MM.1S (cell line): ENCODE data around the gene CHMP6.

Source experiments
- DNase-seq: peaks from one replicate; pipeline ENCODE4 v3.0.0-alpha.2; 2015
- H2AFZ ChIP-seq: fragments of 300-600 bp; sonication (generic); 2 replicates; pipeline ENCODE4 v1.6.0; 2016; ENCODE audit warnings: antibody characterized with exemption, low read length
- H3F3A ChIP-seq: fragments of 300-600 bp; sonication (generic); 2 replicates; pipeline ENCODE4 v1.6.1; 2016; ENCODE audit warnings: mild to moderate bottlenecking, antibody characterized with exemption, low read length, moderate library complexity, mixed read lengths; ENCODE audit not compliant: insufficient read depth
- H3K27ac ChIP-seq: fragments of 300-600 bp; sonication (generic); 2 replicates; pipeline ENCODE4 v1.5.1; 2016; ENCODE audit warnings: mild to moderate bottlenecking, low read length
- H3K27me3 ChIP-seq: fragments of 300-600 bp; sonication (generic); replicated peaks from 2 replicates; pipeline ENCODE4 v1.6.0; 2016; ENCODE audit warnings: low read length; ENCODE audit not compliant: insufficient read depth
- H3K36me3 ChIP-seq: fragments of 300-600 bp; sonication (generic); replicated peaks from 2 replicates; pipeline ENCODE4 v1.6.1; 2016; ENCODE audit warnings: mild to moderate bottlenecking, low read length, mixed read lengths; ENCODE audit not compliant: insufficient read depth
- H3K4me1 ChIP-seq: fragments of 300-600 bp; sonication (generic); 2 replicates; pipeline ENCODE4 v1.6.1; 2016; ENCODE audit warnings: low read length, mixed read lengths
- H3K4me2 ChIP-seq: fragments of 300-600 bp; sonication (generic); 2 replicates; pipeline ENCODE4 v1.6.0; 2016; ENCODE audit warnings: low read depth, low read length
- H3K4me3 ChIP-seq: fragments of 300-600 bp; sonication (generic); 2 replicates; pipeline ENCODE4 v1.5.1; 2016; ENCODE audit warnings: low read length, mixed read lengths
- H3K79me2 ChIP-seq: fragments of 300-600 bp; sonication (generic); 2 replicates; pipeline ENCODE4 v1.6.1; 2016; ENCODE audit warnings: mixed run types, low read length, mixed read lengths
- H3K9ac ChIP-seq: fragments of 300-600 bp; sonication (generic); 2 replicates; pipeline ENCODE4 v1.6.1; 2016; ENCODE audit warnings: low read length, mixed read lengths
- H3K9me2 ChIP-seq: fragments of 300-600 bp; sonication (generic); replicated peaks from 2 replicates; pipeline ENCODE4 v1.6.1; 2016; ENCODE audit warnings: mild to moderate bottlenecking, low read length, mixed read lengths; ENCODE audit not compliant: insufficient read depth
- H3K9me3 ChIP-seq: fragments of 300-600 bp; sonication (generic); replicated peaks from 2 replicates; pipeline ENCODE4 v1.6.1; 2016; ENCODE audit warnings: mild to moderate bottlenecking, low read length, mixed read lengths; ENCODE audit not compliant: insufficient read depth
- H4K20me1 ChIP-seq: fragments of 300-600 bp; sonication (generic); 2 replicates; pipeline ENCODE4 v1.6.1; 2016; ENCODE audit warnings: mild to moderate bottlenecking, low read length, moderate library complexity, mixed read lengths; ENCODE audit not compliant: insufficient read depth
- CTCF ChIP-seq: fragments of 300-600 bp; sonication (generic); IDR thresholded peaks from 2 replicates; pipeline ENCODE4 v1.5.1; 2016; ENCODE audit warnings: antibody characterized with exemption, low read length, mixed read lengths
- EZH2 ChIP-seq: fragments of 300-600 bp; sonication (generic); optimal IDR thresholded peaks from 2 replicates; pipeline ENCODE3; 2017; ENCODE audit warnings: low read depth, mild to moderate bottlenecking, antibody characterized with exemption, low read length, mixed read lengths
- EZH2phosphoT487 ChIP-seq: fragments of 300-600 bp; sonication (generic); IDR thresholded peaks from 2 replicates; pipeline ENCODE4 v1.6.1; 2018; ENCODE audit warnings: antibody characterized with exemption, low read length

The CHMP6 gene

GRCh38 chr17:81036197-81036941, 44.7 kb downstream of the CHMP6 start:
- TF ChIP-seq CTCF (no peak), EZH2 (no peak), EZH2phosphoT487 (no peak)
- Histone ChIP-seq H3K4me1 (no peaks in the 10 kb centered on the region), H3F3A (no peaks in the 10 kb centered on the region), H3K27ac (no peak overlapping the region), H3K36me3 (no peaks in the 10 kb centered on the region), H3K27me3 (peaks cover 87% of the 10 kb centered on the region), H3K4me2 (no peak overlapping the region), H3K4me3 (no peak overlapping the region), H3K79me2 (no peaks in the 10 kb centered on the region), H2AFZ (no peak overlapping the region), H4K20me1 (no peaks in the 10 kb centered on the region), H3K9ac (no peak overlapping the region), H3K9me3 (no peaks in the 10 kb centered on the region), H3K9me2 (no peaks in the 10 kb centered on the region)
- no peak for DNase-seq

- Histone ChIP-seq H3K36me3 (no peaks in the 10 kb centered on the region), H3K9ac (no peak overlapping the region), H3K9me3 (no peaks in the 10 kb centered on the region), H3K4me2 (no peak overlapping the region), H3F3A (no peaks in the 10 kb centered on the region), H2AFZ (no peak overlapping the region), H3K9me2 (no peaks in the 10 kb centered on the region), H3K4me1 (no peaks in the 10 kb centered on the region), H4K20me1 (no peaks in the 10 kb centered on the region), H3K27me3 (peaks cover 87% of the 10 kb centered on the region), H3K27ac (no peak overlapping the region), H3K79me2 (no peaks in the 10 kb centered on the region), H3K4me3 (no peak overlapping the region)
- DNase-seq, result no peak
- TF ChIP-seq EZH2phosphoT487, result no peak
- TF ChIP-seq EZH2, result no peak
- no peak for TF ChIP-seq CTCF
These were observed 45.6 kb downstream of the CHMP6 start for GRCh38 chr17:81037026-81037797.

DNA sequence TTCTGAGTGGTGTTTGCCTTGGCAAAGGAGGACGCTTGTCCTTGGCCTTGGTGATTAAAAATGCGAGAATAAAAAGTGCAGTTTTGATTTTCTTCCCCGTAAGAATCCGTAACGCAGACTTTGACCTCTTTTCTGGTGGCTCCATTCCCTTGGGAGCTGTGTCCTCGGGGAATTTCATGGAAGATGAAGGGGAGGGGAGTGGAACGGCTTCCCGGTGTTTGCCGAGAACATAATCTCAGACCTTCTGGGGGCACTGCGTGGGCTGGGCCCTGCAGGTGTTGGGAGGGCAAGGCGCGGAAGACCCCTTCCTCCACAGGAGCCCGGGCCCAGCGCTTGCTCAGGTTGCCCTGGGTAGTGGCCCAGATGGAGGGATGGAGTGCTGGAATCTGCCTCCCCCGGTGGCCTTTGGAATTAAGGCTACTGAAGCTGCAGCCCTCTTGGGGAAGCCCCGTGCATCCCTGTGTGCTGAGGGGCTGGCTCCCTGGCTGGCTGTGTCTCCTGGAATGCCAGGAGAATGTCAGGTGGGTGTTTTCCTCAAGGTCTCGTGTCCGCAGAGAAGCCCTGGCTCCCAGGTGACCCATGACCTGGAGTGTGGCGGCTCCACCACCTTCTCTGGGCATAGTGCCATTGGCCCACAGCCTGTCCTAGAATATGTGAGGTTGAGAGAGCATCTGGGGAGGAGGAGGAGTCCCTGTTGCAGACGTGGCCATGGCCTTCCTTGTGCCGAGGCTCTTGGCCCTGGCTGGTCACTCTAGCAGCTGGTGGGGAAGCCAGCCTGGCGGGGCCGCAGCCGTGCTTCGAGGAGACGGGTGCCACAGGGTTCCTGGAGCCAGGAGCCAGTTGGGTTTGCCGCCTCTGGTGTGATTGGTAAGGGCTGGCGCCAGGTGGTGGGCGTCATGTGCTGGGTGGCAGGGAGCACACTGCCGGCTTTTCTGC, 46.4 kb downstream of the CHMP6 start:
- TF ChIP-seq EZH2 (peak; percentile 33), EZH2phosphoT487 (no peak)
- Histone ChIP-seq H3K9ac (no peak overlapping the region), H3F3A (no peaks in the 10 kb centered on the region), H3K27me3 (peaks cover 86% of the 10 kb centered on the region), H3K27ac (no peak overlapping the region), H3K79me2 (no peaks in the 10 kb centered on the region), H3K36me3 (no peaks in the 10 kb centered on the region), H3K9me3 (no peaks in the 10 kb centered on the region), H3K4me3 (no peak overlapping the region), H4K20me1 (no peaks in the 10 kb centered on the region), H2AFZ (no peak overlapping the region), H3K4me2 (no peak overlapping the region), H3K9me2 (no peaks in the 10 kb centered on the region), H3K4me1 (no peaks in the 10 kb centered on the region)
- DNase-seq, result no peak
